ENCODE results near the gene GGA1.

The GGA1 gene

DNA sequence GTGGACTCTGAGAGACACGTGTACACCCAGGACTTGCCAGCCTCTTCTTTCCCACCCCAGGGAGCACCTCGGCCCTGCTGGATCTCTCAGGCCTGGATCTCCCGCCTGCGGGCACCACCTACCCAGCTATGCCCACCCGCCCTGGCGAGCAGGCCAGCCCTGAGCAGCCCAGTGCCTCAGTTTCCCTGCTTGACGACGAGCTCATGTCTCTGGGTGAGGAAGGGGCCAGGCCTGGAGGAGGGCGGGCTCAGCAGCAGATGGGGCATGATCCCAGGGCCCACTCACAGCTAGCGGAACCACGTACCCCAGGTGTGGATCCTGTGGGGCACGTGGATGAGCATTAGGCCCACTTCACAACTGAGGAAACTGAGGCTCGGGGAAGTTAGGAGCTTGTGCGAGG lies 17.1 kb downstream of the GGA1 start:
- H3K4me3 ChIP-seq (ENCODE audit: low read depth, low read length): no peak overlapping the region
- ChIA-PET CTCF (interaction anchor here (0.7 to 29.4 kb wide), 15 partner anchors 10 to 192 kb away, joined by 3 to 454 read pairs (median 4); partner anchors contain the start of genes PDXP and SH3BP1), POLR2A (interaction anchor here (1.8 kb wide), 1 partner anchor 55 kb away, joined by 5 read pairs; no protein-coding TSS in a partner anchor)
- TF ChIP-seq, protein P1, sequence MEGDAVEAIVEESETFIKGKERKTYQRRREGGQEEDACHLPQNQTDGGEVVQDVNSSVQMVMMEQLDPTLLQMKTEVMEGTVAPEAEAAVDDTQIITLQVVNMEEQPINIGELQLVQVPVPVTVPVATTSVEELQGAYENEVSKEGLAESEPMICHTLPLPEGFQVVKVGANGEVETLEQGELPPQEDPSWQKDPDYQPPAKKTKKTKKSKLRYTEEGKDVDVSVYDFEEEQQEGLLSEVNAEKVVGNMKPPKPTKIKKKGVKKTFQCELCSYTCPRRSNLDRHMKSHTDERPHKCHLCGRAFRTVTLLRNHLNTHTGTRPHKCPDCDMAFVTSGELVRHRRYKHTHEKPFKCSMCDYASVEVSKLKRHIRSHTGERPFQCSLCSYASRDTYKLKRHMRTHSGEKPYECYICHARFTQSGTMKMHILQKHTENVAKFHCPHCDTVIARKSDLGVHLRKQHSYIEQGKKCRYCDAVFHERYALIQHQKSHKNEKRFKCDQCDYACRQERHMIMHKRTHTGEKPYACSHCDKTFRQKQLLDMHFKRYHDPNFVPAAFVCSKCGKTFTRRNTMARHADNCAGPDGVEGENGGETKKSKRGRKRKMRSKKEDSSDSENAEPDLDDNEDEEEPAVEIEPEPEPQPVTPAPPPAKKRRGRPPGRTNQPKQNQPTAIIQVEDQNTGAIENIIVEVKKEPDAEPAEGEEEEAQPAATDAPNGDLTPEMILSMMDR (IDR thresholded peaks at IDR 0.05; ENCODE audit: insufficient read depth, low read length, missing control alignments): no peak
- no peak for DNase-seq (ENCODE audit: low read depth, low spot score)

DNA sequence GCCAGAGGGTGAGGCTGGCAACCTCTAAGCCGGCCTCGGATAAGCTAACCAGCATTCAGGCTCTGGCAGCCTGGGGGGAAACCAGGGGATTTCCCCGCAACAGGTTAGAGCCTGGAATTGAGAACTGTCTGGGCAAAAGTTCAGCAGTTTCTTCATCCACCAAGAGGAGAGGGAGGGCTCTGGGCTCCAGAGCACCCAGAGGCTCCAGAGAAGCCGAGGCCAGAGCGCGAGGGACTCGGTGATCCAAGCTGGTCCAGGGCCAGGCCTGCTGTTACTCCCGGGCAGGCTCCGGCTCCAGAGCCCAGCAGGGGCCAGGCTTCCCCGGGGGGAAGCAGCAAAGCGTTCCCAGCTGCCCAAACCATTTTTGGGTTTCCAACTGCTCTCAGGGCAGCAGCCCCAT lies 17.5 kb downstream of the GGA1 start:
- H3K4me3 ChIP-seq (ENCODE audit: low read depth, low read length): no peak overlapping the region
- no peak for DNase-seq (ENCODE audit: low read depth, low spot score)
- POLR2A ChIA-PET: interaction anchor here (1.8 kb wide), 1 partner anchor 55 kb away, joined by 5 read pairs; no protein-coding TSS in a partner anchor
- TF ChIP-seq, protein P1 (IDR thresholded peaks at IDR 0.05; ENCODE audit: insufficient read depth, low read length, missing control alignments): no peak
- CTCF ChIA-PET: interaction anchor here (0.7 to 29.4 kb wide), 13 partner anchors 10 to 192 kb away, joined by 3 to 454 read pairs (median 3); partner anchors contain the start of genes PDXP and SH3BP1

DNA sequence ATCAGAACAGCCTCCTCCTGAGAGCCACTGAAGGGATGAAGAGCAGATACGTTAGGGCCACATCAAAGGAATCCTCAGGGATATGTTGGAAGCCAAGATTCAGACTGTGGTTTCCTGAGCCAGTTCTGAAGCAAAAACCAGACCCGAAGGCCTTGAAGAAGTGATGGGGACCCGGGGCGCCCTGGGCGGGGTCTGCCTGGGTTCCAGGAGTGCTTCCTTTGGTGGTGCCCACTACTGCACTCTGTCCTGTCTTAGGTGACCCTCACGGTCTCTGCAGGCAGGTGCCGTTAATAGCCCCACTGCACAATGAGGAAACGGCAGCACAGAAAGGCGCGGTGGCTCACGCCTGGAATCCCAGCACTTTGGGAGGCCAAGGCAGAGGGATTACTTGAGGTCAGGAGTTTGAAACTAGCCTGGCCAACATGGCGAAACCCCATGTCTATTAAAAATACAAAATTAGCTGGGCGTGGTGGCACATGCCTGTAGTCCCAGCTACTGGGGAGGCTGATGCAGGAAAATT lies 18.0 kb downstream of the GGA1 start:
- H3K4me3 ChIP-seq (ENCODE audit: low read depth, low read length): no peak overlapping the region

DNA sequence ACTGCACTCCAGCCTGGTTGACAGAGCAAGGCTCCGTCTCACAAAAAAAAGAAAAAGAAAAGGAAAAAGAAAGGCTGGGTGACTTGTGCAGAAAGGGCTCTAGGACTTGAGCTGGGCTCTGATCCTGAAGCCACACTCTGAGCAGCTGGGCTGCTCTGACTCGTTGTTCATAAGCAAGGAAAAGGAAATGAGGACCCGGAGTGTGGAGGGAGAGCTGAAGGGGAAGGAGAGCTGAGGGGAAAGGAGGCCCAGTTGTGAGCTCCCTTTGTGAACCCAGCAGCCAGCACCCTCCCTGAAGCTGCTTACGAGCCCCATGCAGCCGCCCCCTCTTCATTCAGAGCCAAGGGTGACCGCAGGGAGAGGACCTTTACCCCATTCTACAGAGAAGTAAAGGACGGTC lies 18.5 kb downstream of the GGA1 start:
- no peak overlapping the region for H3K4me3 ChIP-seq (ENCODE audit: low read depth, low read length)
- DNase-seq (ENCODE audit: low read depth, low spot score): no peak
- TF ChIP-seq, protein P1 (IDR thresholded peaks at IDR 0.05; ENCODE audit: insufficient read depth, low read length, missing control alignments): no peak
- ChIA-PET POLR2A (interaction anchor here (0.6 to 1.5 kb wide), 3 partner anchors 10 to 48 kb away, joined by 3 to 6 read pairs (median 3); partner anchors contain the start of gene LGALS1), CTCF (interaction anchor here (0.8 to 29.4 kb wide), 8 partner anchors 12 to 165 kb away, joined by 3 to 454 read pairs (median 4); partner anchors contain the start of gene SH3BP1)

More for the DNA sequence above, 18.0 kb downstream of the GGA1 start:
- TF ChIP-seq, protein P1 (IDR thresholded peaks at IDR 0.05; ENCODE audit: insufficient read depth, low read length, missing control alignments): no peak
- no peak for DNase-seq (ENCODE audit: low read depth, low spot score)
- ChIA-PET POLR2A (interaction anchor here (1.1 kb wide), 1 partner anchor 49 kb away, joined by 6 read pairs; the partner anchor contains the start of gene LGALS1), CTCF (interaction anchor here (0.7 to 29.4 kb wide), 11 partner anchors 11 to 165 kb away, joined by 3 to 454 read pairs (median 4); partner anchors contain the start of genes PDXP and SH3BP1)

- no peak overlapping the region for H3K4me3 ChIP-seq (ENCODE audit: low read depth, low read length)
- POLR2A ChIA-PET: interaction anchor here (0.6 to 1.5 kb wide), 3 partner anchors 9 to 48 kb away, joined by 3 to 6 read pairs (median 3); partner anchors contain the start of gene LGALS1
- CTCF ChIA-PET: interaction anchor here (0.8 to 29.4 kb wide), 6 partner anchors 11 to 166 kb away, joined by 3 to 454 read pairs (median 4); partner anchors contain the start of gene SH3BP1
- no peak for DNase-seq (ENCODE audit: low read depth, low spot score)
- TF ChIP-seq, protein P1 (IDR thresholded peaks at IDR 0.05; ENCODE audit: insufficient read depth, low read length, missing control alignments): no peak
These were observed 18.9 kb downstream of the GGA1 start for GRCh38 chr22:37627545-37627944.

GRCh38 chr22:37628830-37629229 lies 20.2 kb downstream of the GGA1 start:
- TF ChIP-seq, protein P1 (IDR thresholded peaks at IDR 0.05; ENCODE audit: insufficient read depth, low read length, missing control alignments): no peak
- H3K4me3 ChIP-seq (ENCODE audit: low read depth, low read length): no peak overlapping the region
- ChIA-PET CTCF (interaction anchor here (1.2 to 29.4 kb wide), 4 partner anchors 9 to 164 kb away, joined by 3 to 454 read pairs (median 4); partner anchors contain the start of gene SH3BP1), POLR2A (interaction anchor here (1.1 to 1.5 kb wide), 2 partner anchors 8 to 9 kb away, joined by 3 read pairs; no protein-coding TSS in a partner anchor)
- no peak for DNase-seq (ENCODE audit: low read depth, low spot score)

Measured in AG04449 (cell line).